ENCODE results near the gene CFAP100. TPM values are rescaled to one million over a fixed set of nuclear protein-coding genes. Genes with fewer than 3 reads are reported as not detected.

The CFAP100 gene
- total and polyA plus RNA-seq, 9 of the 15 experiments (the other 6 are each of a cell fraction or from before 2014, with no cell fraction given): not detected

DNA sequence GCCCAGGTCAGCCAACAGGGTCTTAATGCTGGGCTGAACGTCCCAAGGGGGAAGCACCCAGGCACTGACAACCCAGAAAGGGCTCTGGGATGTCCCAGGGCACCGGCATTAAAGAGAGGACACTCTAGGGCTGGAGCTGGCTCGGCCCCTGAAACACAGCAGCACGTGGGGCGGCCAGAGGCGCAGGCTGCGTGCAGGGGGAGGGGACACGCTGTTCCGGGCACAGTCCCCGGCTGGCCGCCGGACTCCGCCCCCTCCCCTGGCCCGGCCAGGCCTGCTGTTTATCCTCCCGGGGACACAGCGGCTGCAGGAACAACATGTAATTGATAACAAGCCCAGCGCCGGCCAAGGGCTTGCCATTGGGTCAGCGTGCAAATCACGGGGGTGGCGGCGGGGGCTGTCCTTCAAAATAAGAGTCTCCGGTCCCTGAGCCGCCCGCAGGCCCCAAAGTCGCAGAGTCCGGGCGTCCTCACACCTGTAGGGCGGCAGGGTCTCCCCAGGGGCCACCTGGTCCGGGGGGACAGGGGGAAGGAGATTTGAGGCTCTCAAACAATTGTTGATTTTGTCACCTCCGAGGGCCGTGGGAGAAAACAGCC lies 38.8 kb upstream of the CFAP100 start (continued):
- TF ChIP-seq SRSF9 (IDR thresholded peaks at IDR 0.05; ENCODE audit: borderline replicate concordance, low read depth, low read length) (no peak), XRCC3 (IDR thresholded peaks at IDR 0.05) (no peak), ZMIZ1 (IDR thresholded peaks at IDR 0.05; ENCODE audit: low read depth in 2 of 2, low read length in 2 of 2) (no peak), ARID3B (CRISPR knock-in tag; IDR thresholded peaks at IDR 0.05; ENCODE audit: borderline replicate concordance) (no peak), JUND (IDR thresholded peaks at IDR 0.05; ENCODE audit: borderline replicate concordance, low read depth, low read length) (0 out of 2 replicates have a peak, but pooled peaks have one; percentile 4), JUND (tag; IDR thresholded peaks at IDR 0.05; ENCODE audit: borderline replicate concordance, low read depth, low read length) (no peak; the same call in 2 of the 3 replicates), BRD9 (IDR thresholded peaks at IDR 0.05; ENCODE audit: low read depth, partially characterized antibody) (no peak), PHB (CRISPR knock-in tag; IDR thresholded peaks at IDR 0.05) (no peak), TBP (optimal IDR thresholded peaks at IDR 0.05; ENCODE audit: low read depth, low read length) (no peak), ZBTB17 (CRISPR knock-in tag; IDR thresholded peaks at IDR 0.05) (no peak), ZNF77 (CRISPR knock-in tag; IDR thresholded peaks at IDR 0.05) (no peak), FOXK2 (conservative IDR thresholded peaks at IDR 0.05 in 1 of 2, IDR thresholded peaks at IDR 0.05 in 1 of 2; ENCODE audit: low read depth in 2 of 2) (peak; percentile 90 to 91), CC2D1A (IDR thresholded peaks at IDR 0.05) (no peak)
- TF ChIP-seq, protein P1, sequence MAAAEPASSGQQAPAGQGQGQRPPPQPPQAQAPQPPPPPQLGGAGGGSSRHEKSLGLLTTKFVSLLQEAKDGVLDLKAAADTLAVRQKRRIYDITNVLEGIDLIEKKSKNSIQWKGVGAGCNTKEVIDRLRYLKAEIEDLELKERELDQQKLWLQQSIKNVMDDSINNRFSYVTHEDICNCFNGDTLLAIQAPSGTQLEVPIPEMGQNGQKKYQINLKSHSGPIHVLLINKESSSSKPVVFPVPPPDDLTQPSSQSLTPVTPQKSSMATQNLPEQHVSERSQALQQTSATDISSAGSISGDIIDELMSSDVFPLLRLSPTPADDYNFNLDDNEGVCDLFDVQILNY (CRISPR knock-in tag; IDR thresholded peaks at IDR 0.05): no peak

Data from K562 (cell line).